Activated CD8-positive, alpha-beta T cell treated with anti-CD3 and anti-CD28 coated beads for 36 hours (primary cell): ENCODE measurements around the gene GALNS. TPM values are rescaled to one million over a fixed set of nuclear protein-coding genes. Genes with fewer than 3 reads are reported as not detected.

ENCODE experiments used
- ATAC-seq: fragments of 200-7000 bp; cut with Tn5 transposase; one replicate; pipeline ENCODE4 v1.10.0; 2021; ENCODE audit warnings: mild to moderate bottlenecking, moderate library complexity
- CTCF ChIA-PET: fragments of 350-600 bp; sonication (Branson Sonifier 250); formaldehyde crosslinking; loops from one replicate; lab custom pipeline; 2021; ENCODE audit warnings: antibody characterized with exemption; lab: Charles Lee
- POLR2A ChIA-PET: fragments of 350-600 bp; sonication (Branson Sonifier 250); formaldehyde crosslinking; loops from one replicate; lab custom pipeline; 2021; ENCODE audit warnings: antibody characterized with exemption; lab: Charles Lee
- DNase-seq: peaks from one replicate; pipeline ENCODE4 v3.0.0-alpha.2; 2020
- H3K27ac Mint-ChIP-seq: one replicate; pipeline ENCODE4 v1.8.0; 2021; ENCODE audit warnings: mild to moderate bottlenecking, mixed read lengths
- H3K27me3 Mint-ChIP-seq: one replicate; pipeline ENCODE4 v1.8.0; 2021; ENCODE audit warnings: mixed read lengths
- H3K36me3 Mint-ChIP-seq: one replicate; pipeline ENCODE4 v1.8.0; 2021; ENCODE audit warnings: low read depth, mixed read lengths
- H3K4me1 Mint-ChIP-seq: one replicate; pipeline ENCODE4 v1.8.0; 2021; ENCODE audit warnings: low read depth, mixed read lengths
- H3K4me3 Mint-ChIP-seq: one replicate; pipeline ENCODE4 v1.8.0; 2021; ENCODE audit warnings: mild to moderate bottlenecking, moderate library complexity, mixed read lengths
- H3K9me3 Mint-ChIP-seq: one replicate; pipeline ENCODE4 v1.8.0; 2021; ENCODE audit warnings: mixed read lengths
- intact Hi-C: fragments of 100-400 bp; cut with micrococcal nuclease; formaldehyde crosslinking; loops from one replicate; pipeline ENCODE4 v1.10.0; 2022
- total RNA-seq, 2 experiments: library from RNA; stranded (reverse); gene quantifications; one replicate each; pipeline ENCODE4 v1.2.3, GENCODE V29; 2021
- TF ChIP-seq, protein P1 (sequence below): fragments of 200-600 bp; IDR thresholded peaks from one replicate; pipeline ENCODE4 v1.8.0; 2022; ENCODE audit warnings: antibody characterized with exemption, mild to moderate bottlenecking

GALNS gene
- total RNA-seq, 2 experiments from 2014 or later, result 24.5 to 25.4 TPM

GRCh38 chr16:88877564-88878289, 21.0 kb upstream of the GALNS start:
- no peaks in the 10 kb centered on the region for H3K27me3 Mint-ChIP-seq
- ChIA-PET CTCF (no interaction called here), POLR2A (no interaction called here)
- no peak overlapping the region for H3K27ac Mint-ChIP-seq
- no peak for ATAC-seq
- H3K9me3 Mint-ChIP-seq, result no peaks in the 10 kb centered on the region
- intact Hi-C loops, result no loop called here
- TF ChIP-seq, protein P1, sequence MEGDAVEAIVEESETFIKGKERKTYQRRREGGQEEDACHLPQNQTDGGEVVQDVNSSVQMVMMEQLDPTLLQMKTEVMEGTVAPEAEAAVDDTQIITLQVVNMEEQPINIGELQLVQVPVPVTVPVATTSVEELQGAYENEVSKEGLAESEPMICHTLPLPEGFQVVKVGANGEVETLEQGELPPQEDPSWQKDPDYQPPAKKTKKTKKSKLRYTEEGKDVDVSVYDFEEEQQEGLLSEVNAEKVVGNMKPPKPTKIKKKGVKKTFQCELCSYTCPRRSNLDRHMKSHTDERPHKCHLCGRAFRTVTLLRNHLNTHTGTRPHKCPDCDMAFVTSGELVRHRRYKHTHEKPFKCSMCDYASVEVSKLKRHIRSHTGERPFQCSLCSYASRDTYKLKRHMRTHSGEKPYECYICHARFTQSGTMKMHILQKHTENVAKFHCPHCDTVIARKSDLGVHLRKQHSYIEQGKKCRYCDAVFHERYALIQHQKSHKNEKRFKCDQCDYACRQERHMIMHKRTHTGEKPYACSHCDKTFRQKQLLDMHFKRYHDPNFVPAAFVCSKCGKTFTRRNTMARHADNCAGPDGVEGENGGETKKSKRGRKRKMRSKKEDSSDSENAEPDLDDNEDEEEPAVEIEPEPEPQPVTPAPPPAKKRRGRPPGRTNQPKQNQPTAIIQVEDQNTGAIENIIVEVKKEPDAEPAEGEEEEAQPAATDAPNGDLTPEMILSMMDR, result no peak
- no peak overlapping the region for H3K4me3 Mint-ChIP-seq
- DNase-seq, result no peak
- no peaks in the 10 kb centered on the region for H3K36me3 Mint-ChIP-seq
- no peaks in the 10 kb centered on the region for H3K4me1 Mint-ChIP-seq

DNA sequence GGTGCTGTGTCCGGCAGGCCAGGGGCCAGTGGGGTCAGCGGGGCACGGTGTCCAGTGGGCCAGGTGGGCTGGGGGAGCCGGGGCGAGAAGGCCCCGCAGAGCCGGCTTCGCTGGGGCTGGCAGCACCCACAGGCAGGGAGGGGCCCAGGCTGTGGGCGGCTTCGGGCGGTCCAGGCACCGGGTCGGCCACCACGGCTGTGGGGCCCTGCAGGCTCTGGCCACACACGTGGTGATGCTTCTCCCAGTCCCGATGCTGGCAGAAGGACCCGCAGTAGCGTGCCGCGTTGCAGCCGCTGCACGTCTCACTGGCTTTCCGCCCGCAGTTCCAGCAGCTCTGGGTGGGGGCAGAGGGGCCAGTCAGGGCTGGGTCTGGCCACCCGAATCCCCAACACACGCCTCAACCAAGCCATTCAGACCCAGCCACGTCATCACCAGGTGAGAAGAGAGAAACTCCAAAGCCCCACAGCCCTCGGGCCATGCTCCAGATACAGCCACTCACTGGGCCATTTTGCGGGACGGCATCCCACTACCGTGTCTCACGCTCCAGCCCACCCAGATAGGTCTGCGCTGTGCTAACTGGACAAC, 20.3 kb upstream of the GALNS start:
- DNase-seq (no peak), ATAC-seq (no peak)
- H3K27me3 Mint-ChIP-seq, result no peaks in the 10 kb centered on the region
- CTCF ChIA-PET, result no interaction called here
- TF ChIP-seq, protein P1, result no peak
- POLR2A ChIA-PET, result no interaction called here
- H3K36me3 Mint-ChIP-seq, result no peaks in the 10 kb centered on the region
- no peaks in the 10 kb centered on the region for H3K4me1 Mint-ChIP-seq
- no peaks in the 10 kb centered on the region for H3K9me3 Mint-ChIP-seq
- intact Hi-C loops, result no loop called here
- no peak overlapping the region for H3K4me3 Mint-ChIP-seq
- no peak overlapping the region for H3K27ac Mint-ChIP-seq

GRCh38 chr16:88875703-88876234, 19.0 kb upstream of the GALNS start:
- ChIA-PET CTCF (no interaction called here), POLR2A (no interaction called here)
- H3K4me1 Mint-ChIP-seq, result peaks cover 2% of the 10 kb centered on the region
- no peak overlapping the region for H3K4me3 Mint-ChIP-seq
- DNase-seq, result no peak
- H3K27me3 Mint-ChIP-seq, result peaks cover 7% of the 10 kb centered on the region
- no peaks in the 10 kb centered on the region for H3K9me3 Mint-ChIP-seq
- no peak overlapping the region for H3K27ac Mint-ChIP-seq
- TF ChIP-seq, protein P1, result no peak
- intact Hi-C loops, result no loop called here
- no peak for ATAC-seq
- H3K36me3 Mint-ChIP-seq, result no peaks in the 10 kb centered on the region

- no peaks in the 10 kb centered on the region for H3K9me3 Mint-ChIP-seq
- H3K27ac Mint-ChIP-seq, result no peak overlapping the region
- intact Hi-C loops, result no loop called here
- peaks cover 4% of the 10 kb centered on the region for H3K4me1 Mint-ChIP-seq
- ATAC-seq, result no peak
- DNase-seq, result no peak
- CTCF ChIA-PET, result no interaction called here
- POLR2A ChIA-PET, result no interaction called here
- H3K36me3 Mint-ChIP-seq, result no peaks in the 10 kb centered on the region
- TF ChIP-seq, protein P1, result no peak
- H3K4me3 Mint-ChIP-seq, result no peak overlapping the region
- peaks cover 10% of the 10 kb centered on the region for H3K27me3 Mint-ChIP-seq
Observed at GRCh38 chr16:88874938-88875599, 18.3 kb upstream of the GALNS start.
